ENCODE data around the gene SERPINC1.

DNA sequence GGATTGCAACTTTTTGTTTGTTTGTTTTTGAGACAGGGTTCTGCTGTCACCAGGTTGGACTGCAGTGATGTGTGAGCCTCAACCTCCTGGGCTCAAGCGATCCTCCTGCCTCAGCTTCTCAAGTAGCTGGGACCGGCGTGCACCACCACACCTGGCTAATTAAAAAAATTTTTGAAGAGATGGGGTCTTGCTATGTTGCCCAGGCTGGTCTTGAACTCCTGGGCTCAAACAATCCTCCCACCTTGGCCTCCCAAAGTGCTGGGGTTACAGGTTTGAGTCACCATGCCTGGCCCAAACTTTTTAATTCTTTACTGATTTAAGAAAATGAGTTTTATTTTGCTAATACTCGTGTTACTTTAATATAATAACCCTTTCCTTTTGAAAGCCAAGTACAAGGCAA is 31.5 kb upstream of the SERPINC1 start:
- TF ChIP-seq CTCF (conservative IDR thresholded peaks at IDR 0.05 in 1 of 2, IDR thresholded peaks at IDR 0.05 in 1 of 2; ENCODE audit: extremely low read depth in 1 of 2, insufficient read depth in 1 of 2, low read depth in 1 of 2, low read length in 2 of 2) (no peak), EZH2 (IDR thresholded peaks at IDR 0.05; ENCODE audit: borderline replicate concordance, low read length) (no peak)

Measured in mammary epithelial cell (primary cell).